Heart left ventricle (tissue), 16 donors: ENCODE results near the gene MLXIP. TPM values are rescaled to one million over a fixed set of nuclear protein-coding genes. Genes with fewer than 3 reads are reported as not detected.

ENCODE experiments used
- ATAC-seq, 4 donors: fragments of 200-7000 bp; cut with Tn5 transposase; one replicate each; pipeline ENCODE4 v1.9.1; 2020 to 2022; ENCODE audit warnings: moderate library complexity in 4 of 4, mild to moderate bottlenecking in 3 of 4, moderate number of reproducible peaks in 1 of 4
- DNase-seq, 5 donors: peaks; one replicate each; pipeline ENCODE4 v3.0.0-alpha.2; 2020
- H3K27ac ChIP-seq, 12 donors: fragments of 200-600 bp; sonication (generic) in 4 of 12; one replicate each; pipeline versions ENCODE4 v1.5.0 to v1.8.0; 2016 to 2022; ENCODE audit warnings: mild to moderate bottlenecking in 2 of 12
- H3K27me3 ChIP-seq, 9 donors: fragments of 200-600 bp; sonication (generic) in 2 of 9; one replicate each; pipeline versions ENCODE4 v1.5.1 to v1.8.0; 2016 to 2022; ENCODE audit warnings: mild to moderate bottlenecking in 3 of 9
- H3K36me3 ChIP-seq, 9 donors: fragments of 200-600 bp; sonication (generic) in 2 of 9; one replicate each; pipeline versions ENCODE4 v1.5.0 to v1.8.0; 2018 to 2022; ENCODE audit warnings: mild to moderate bottlenecking in 2 of 9
- H3K4me1 ChIP-seq, 12 donors: fragments of 200-600 bp; sonication (generic) in 4 of 12; one replicate each; pipeline versions ENCODE4 v1.5.0 to v1.8.0; 2016 to 2022; ENCODE audit warnings: mild to moderate bottlenecking in 3 of 12
- H3K4me3 ChIP-seq, 12 donors: fragments of 200-600 bp; sonication (generic) in 4 of 12; one replicate each; pipeline versions ENCODE4 v1.5.0 to v1.8.0; 2017 to 2022; ENCODE audit warnings: mild to moderate bottlenecking in 9 of 12, moderate library complexity in 4 of 12
- H3K9me3 ChIP-seq, 12 donors: fragments of 200-600 bp; sonication (generic) in 4 of 12; one replicate each; pipeline versions ENCODE4 v1.5.0 to v1.8.0; 2016 to 2022; ENCODE audit warnings: mild to moderate bottlenecking in 1 of 12
- POLR2A ChIP-seq, 2 donors: fragments of 450-650 bp; IDR thresholded peaks; one replicate each; pipeline ENCODE4 v1.6.1; 2017; ENCODE audit warnings: antibody characterized with exemption in 2 of 2, mild to moderate bottlenecking in 2 of 2, moderate library complexity in 2 of 2
- WGBS, 4 donors: extraction: QIAGEN DNeasy Blood & Tissue Kit in 2 of 4; methylation state at CpG; one replicate each; pipeline versions ENCODE4 v1.1.5 to v1.1.7; 2013 to 2018; 5-methylcytosine and 5-hydroxymethylcytosine counted together
- intact Hi-C, 10 donors: fragments of 100-400 bp; cut with DNase I; formaldehyde crosslinking; loops; one replicate each; pipeline versions ENCODE4 v1.11.1 to v1.14.2; 2022
- polyA plus RNA-seq, 2 donors: library from polyadenylated mRNA; stranded (reverse); fragments of 200-250 nt; gene quantifications; one replicate each; pipeline ENCODE4 v1.2.3, GENCODE V29; 2013
- total RNA-seq, 9 donors: library from RNA; depleted of rRNA in 2 of 9; stranded (reverse); fragments of >200 nt in 2 of 9; fragmentation: NEBNext Ultra II Directional in 3 of 9; extraction: Animal tissue kit (Norgen Biotek cat#: 25700) in 3 of 9; gene quantifications; one replicate each; pipeline versions ENCODE4 v1.1.0 to v1.2.4, GENCODE V29; 2016 to 2023
- TF ChIP-seq, protein P1 (sequence below), 12 donors: fragments of 200-600 bp; sonication (generic) in 4 of 12; IDR thresholded peaks; one replicate each; pipeline versions ENCODE4 v1.5.0 to v1.8.0; 2018 to 2022; ENCODE audit warnings: antibody characterized with exemption in 12 of 12, mild to moderate bottlenecking in 5 of 12
- donor health status: ischemic (EF 13 %, LVEDD 7.1; RV severe dilation, severe dysfunction).
- donor health status: healthy with polysubstance abuse.
- donor health status: DM: no; HTN: yes; CAD: no.
- donor health status: DM: no; HTN: no; CAD: no.
- donor health status: ischemic (EF 25% LVEDD 6.9; RV normal size, moderate dysfunction).
- donor health status: ischemic (EF 25% LVEDD 5.7; RV mildly dilated, moderate dysfunction).
- donor health status: healthy.
- donor health status: DM: yes; HTN: yes; CAD: no.
- donor health status: ischemic (EF 35%, LVEDD 5.7; RV mildly dilated, moderate dysfunction).
- donor health status: nonischemic (EF 11% LVEDD 7.7; RV severe dilation, severe dysfunction).
- donor health status: DM: yes; HTN: yes; CAD: no.
- donor health status: PGD.
- donor health status: ischemic (EF 29% LVEDD 5.4; RV normal size, mild dysfunction).
- donor health status: nonischemic (EF 23%, LVEDD 6.1; RV moderate dilation, normal function).

MLXIP gene
- total and polyA plus RNA-seq, 11 donors: 14.3 to 39.6 (median 22.7) TPM

GRCh38 chr12:122125452-122126341, 47.1 kb downstream of the MLXIP start:
- 77 to 88% (median 80%) methylated on average over 12 to 13 of the region's 13 CpGs for WGBS, 4 donors
- Histone ChIP-seq H3K27me3 (no peaks in the 10 kb centered on the region), H3K4me1 (peaks cover 0 to 54% (median 30%) of the 10 kb centered on the region in 12 donors), H3K4me3 (no peak overlapping the region), H3K9me3 (no peaks in the 10 kb centered on the region), H3K36me3 (peaks cover 0 to 38% (median 34%) of the 10 kb centered on the region in 9 donors), H3K27ac (peak overlapping the region in 1 of 12 donors; percentile 19)
- peak in 2 of 5 donors; percentile 11 to 54 for DNase-seq
- intact Hi-C loops: loop anchor here in 5 of 10 donors (5.0 to 10.0 kb wide), 2 partner anchors 208 to 211 kb away; partner anchors contain the start of gene CFAP251 (in 5 of the 5)
- ATAC-seq: peak in 1 of 4 donors; percentile 11
- TF ChIP-seq, protein P1, sequence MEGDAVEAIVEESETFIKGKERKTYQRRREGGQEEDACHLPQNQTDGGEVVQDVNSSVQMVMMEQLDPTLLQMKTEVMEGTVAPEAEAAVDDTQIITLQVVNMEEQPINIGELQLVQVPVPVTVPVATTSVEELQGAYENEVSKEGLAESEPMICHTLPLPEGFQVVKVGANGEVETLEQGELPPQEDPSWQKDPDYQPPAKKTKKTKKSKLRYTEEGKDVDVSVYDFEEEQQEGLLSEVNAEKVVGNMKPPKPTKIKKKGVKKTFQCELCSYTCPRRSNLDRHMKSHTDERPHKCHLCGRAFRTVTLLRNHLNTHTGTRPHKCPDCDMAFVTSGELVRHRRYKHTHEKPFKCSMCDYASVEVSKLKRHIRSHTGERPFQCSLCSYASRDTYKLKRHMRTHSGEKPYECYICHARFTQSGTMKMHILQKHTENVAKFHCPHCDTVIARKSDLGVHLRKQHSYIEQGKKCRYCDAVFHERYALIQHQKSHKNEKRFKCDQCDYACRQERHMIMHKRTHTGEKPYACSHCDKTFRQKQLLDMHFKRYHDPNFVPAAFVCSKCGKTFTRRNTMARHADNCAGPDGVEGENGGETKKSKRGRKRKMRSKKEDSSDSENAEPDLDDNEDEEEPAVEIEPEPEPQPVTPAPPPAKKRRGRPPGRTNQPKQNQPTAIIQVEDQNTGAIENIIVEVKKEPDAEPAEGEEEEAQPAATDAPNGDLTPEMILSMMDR (IDR thresholded peaks at IDR 0.05): no peak
- no peak for TF ChIP-seq POLR2A (IDR thresholded peaks at IDR 0.05)

DNA sequence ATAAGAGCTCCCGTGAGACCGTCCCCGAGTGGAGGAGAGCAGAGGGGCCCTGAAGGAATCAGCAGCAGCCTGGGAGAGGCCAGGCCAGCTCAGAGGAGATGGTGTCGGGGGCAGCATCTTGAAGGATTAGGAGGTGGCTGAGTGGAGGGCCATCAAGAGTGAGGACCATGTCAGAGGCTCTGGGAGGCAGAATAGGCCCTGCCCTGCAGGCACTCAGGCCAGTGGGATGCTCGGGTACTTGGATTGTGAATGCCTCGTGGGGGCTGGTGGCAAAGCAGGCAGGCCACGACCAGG, 47.7 kb downstream of the MLXIP start:
- H3K27ac ChIP-seq: peak overlapping the region in 1 of 12 donors; percentile 19
- no peak for ATAC-seq
- peaks cover 0 to 44% (median 39%) of the 10 kb centered on the region in 9 donors for H3K36me3 ChIP-seq
- no peaks in the 10 kb centered on the region for H3K9me3 ChIP-seq
- peak in 1 of 5 donors; percentile 20 for DNase-seq
- peaks cover 0 to 54% (median 29%) of the 10 kb centered on the region in 12 donors for H3K4me1 ChIP-seq
- no peak for TF ChIP-seq POLR2A (IDR thresholded peaks at IDR 0.05)
- TF ChIP-seq, protein P1 (IDR thresholded peaks at IDR 0.05): no peak
- H3K4me3 ChIP-seq: no peak overlapping the region
- H3K27me3 ChIP-seq: no peaks in the 10 kb centered on the region
- intact Hi-C loops: loop anchor here in 5 of 10 donors (5.0 to 10.0 kb wide), 2 partner anchors 209 to 211 kb away; partner anchors contain the start of gene CFAP251 (in 5 of the 5)
- 71 to 84% (median 73%) methylated on average over 7 of the region's 7 CpGs for WGBS, 4 donors

GRCh38 chr12:122126713-122127597, 48.4 kb downstream of the MLXIP start:
- Histone ChIP-seq H3K4me3 (no peak overlapping the region), H3K9me3 (no peaks in the 10 kb centered on the region), H3K36me3 (peaks cover 0 to 51% (median 45%) of the 10 kb centered on the region in 9 donors), H3K4me1 (peaks cover 0 to 47% (median 23%) of the 10 kb centered on the region in 12 donors), H3K27me3 (no peaks in the 10 kb centered on the region), H3K27ac (peak overlapping the region in 1 of 12 donors; percentile 19)
- WGBS, 4 donors: 77 to 84% (median 81%) methylated on average over 11 to 15 of the region's 15 CpGs
- ATAC-seq: peak in 1 of 4 donors; percentile 46
- TF ChIP-seq POLR2A (IDR thresholded peaks at IDR 0.05): no peak
- TF ChIP-seq, protein P1 (IDR thresholded peaks at IDR 0.05): peak in 8 of 12 donors; percentile 11 to 47 (median 24)
- DNase-seq: peak in 1 of 5 donors; percentile 52
- intact Hi-C loops: loop anchor here in 5 of 10 donors (5.0 to 10.0 kb wide), 2 partner anchors 210 to 212 kb away; partner anchors contain the start of gene CFAP251 (in 5 of the 5)
